ENCODE measurements around the gene BAZ2B.

Gene BAZ2B

GRCh38 chr2:159622966-159623365, 6.6 kb upstream of the BAZ2B start:
- no peak overlapping the region for H3K4me3 ChIP-seq (ENCODE audit: low read depth, low read length)
- no peak overlapping the region for H3K27ac ChIP-seq
- no peak for DNase-seq
- in situ Hi-C loops (cut with HindIII; ENCODE audit: low pct_ligation_motif_present, low sequenced_read_pairs) = no loop called here
- no peak for TF ChIP-seq CTCF (IDR thresholded peaks at IDR 0.05; ENCODE audit: low read depth, low read length, missing control alignments)
- H3K27me3 ChIP-seq (replicated peaks) = no peaks in the 10 kb centered on the region
- no peaks in the 10 kb centered on the region for H3K36me3 ChIP-seq (replicated peaks)

GRCh38 chr2:159620796-159621195, 4.4 kb upstream of the BAZ2B start:
- Histone ChIP-seq H3K27ac (no peak overlapping the region), H3K4me3 (ENCODE audit: low read depth, low read length) (no peak overlapping the region), H3K27me3 (replicated peaks) (no peaks in the 10 kb centered on the region), H3K36me3 (replicated peaks) (no peaks in the 10 kb centered on the region)
- in situ Hi-C loops (cut with HindIII; ENCODE audit: low pct_ligation_motif_present, low sequenced_read_pairs) = no loop called here
- DNase-seq = no peak
- TF ChIP-seq CTCF (IDR thresholded peaks at IDR 0.05; ENCODE audit: low read depth, low read length, missing control alignments) = no peak

GRCh38 chr2:159617646-159618045, 1.3 kb upstream of the BAZ2B start:
- no peaks in the 10 kb centered on the region for H3K27me3 ChIP-seq (replicated peaks)
- no peak for TF ChIP-seq CTCF (IDR thresholded peaks at IDR 0.05; ENCODE audit: low read depth, low read length, missing control alignments)
- DNase-seq = no peak
- no peak overlapping the region for H3K4me3 ChIP-seq (ENCODE audit: low read depth, low read length)
- no peaks in the 10 kb centered on the region for H3K36me3 ChIP-seq (replicated peaks)
- in situ Hi-C loops (cut with HindIII; ENCODE audit: low pct_ligation_motif_present, low sequenced_read_pairs) = no loop called here
- no peak overlapping the region for H3K27ac ChIP-seq

GRCh38 chr2:159617100-159617499, 752 bp upstream of the BAZ2B start:
- no peaks in the 10 kb centered on the region for H3K27me3 ChIP-seq (replicated peaks)
- DNase-seq = no peak
- TF ChIP-seq CTCF (IDR thresholded peaks at IDR 0.05; ENCODE audit: low read depth, low read length, missing control alignments) = no peak
- H3K36me3 ChIP-seq (replicated peaks) = no peaks in the 10 kb centered on the region
- in situ Hi-C loops (cut with HindIII; ENCODE audit: low pct_ligation_motif_present, low sequenced_read_pairs) = no loop called here
- peak overlapping the region; percentile 65 for H3K4me3 ChIP-seq (ENCODE audit: low read depth, low read length)
- H3K27ac ChIP-seq = no peak overlapping the region

- Histone ChIP-seq H3K27ac (peak overlapping the region; percentile 97), H3K27me3 (replicated peaks) (no peaks in the 10 kb centered on the region), H3K4me3 (ENCODE audit: low read depth, low read length) (peak overlapping the region; percentile 65), H3K36me3 (replicated peaks) (no peaks in the 10 kb centered on the region)
- DNase-seq = peak; percentile 90
- in situ Hi-C loops (cut with HindIII; ENCODE audit: low pct_ligation_motif_present, low sequenced_read_pairs) = no loop called here
- no peak for TF ChIP-seq CTCF (IDR thresholded peaks at IDR 0.05; ENCODE audit: low read depth, low read length, missing control alignments)
Measured at GRCh38 chr2:159615367-159616285, 722 bp downstream of the BAZ2B start.
